Spleen (tissue), 7 donors: Measurements from ENCODE around the gene LBHD1.

Experiments
- CTCF ChIP-seq, 11 experiments: fragments of 200-600 bp in 7 of 11; fragments of 450-650 bp in 4 of 11; sonication (generic) in 4 of 11; IDR thresholded peaks in 8 of 11; conservative IDR thresholded peaks in 3 of 11; 1 replicate in 7 of 11; 2 replicates in 4 of 11; pipeline versions ENCODE4 v1.4.0 to v1.8.0; 2016 to 2021; ENCODE audit warnings: antibody characterized with exemption in 11 of 11, inconsistent platforms in 4 of 11, mild to moderate bottlenecking in 1 of 11
- POLR2A ChIP-seq, 3 donors: fragments of 450-650 bp; IDR thresholded peaks; one replicate each; pipeline ENCODE4 v1.5.1; 2017; ENCODE audit warnings: antibody characterized with exemption in 3 of 3, mild to moderate bottlenecking in 1 of 3
- POLR2AphosphoS5 ChIP-seq, 3 donors: sonication (generic); formaldehyde crosslinking; IDR thresholded peaks; one replicate each; pipeline ENCODE4 v1.5.1; 2017; ENCODE audit warnings: antibody characterized with exemption in 3 of 3
- donor health status: DM: no; HTN: no; CAD: no; lungs with moderate emphysema.
- donor health status: DM: no; HTN: no; CAD: no.
- donor health status: DM: no; HTN: no; CAD: no.

GRCh38 chr11:62614275-62614674, 57.8 kb downstream of the LBHD1 start:
- TF ChIP-seq CTCF (IDR thresholded peaks at IDR 0.05 in 8 of 11, conservative IDR thresholded peaks at IDR 0.05 in 3 of 11) (no peak), POLR2AphosphoS5 (IDR thresholded peaks at IDR 0.05) (peak in 1 of 3 donors; percentile 10), POLR2A (IDR thresholded peaks at IDR 0.05) (no peak)
